Ascending aorta (tissue), 2 donors: ENCODE measurements around the gene CRY2. TPM values are rescaled to one million over a fixed set of nuclear protein-coding genes. Genes with fewer than 3 reads are reported as not detected.

ENCODE experiments used
- DNase-seq, 2 donors: peaks; one replicate each; pipeline ENCODE4 v3.0.0-alpha.2; 2019; ENCODE audit warnings: low spot score in 2 of 2
- H3K27ac ChIP-seq, 2 donors: fragments of 200-600 bp; sonication (generic); one replicate each; pipeline ENCODE4 v1.5.1; 2016 to 2017; ENCODE audit warnings: mild to moderate bottlenecking in 1 of 2
- H3K27me3 ChIP-seq: fragments of 200-600 bp; sonication (generic); one replicate; pipeline ENCODE4 v1.5.1; 2017
- H3K36me3 ChIP-seq, 2 donors: fragments of 200-600 bp; sonication (generic); one replicate each; pipeline ENCODE4 v1.5.1; 2016
- H3K4me1 ChIP-seq, 2 donors: fragments of 200-600 bp; sonication (generic); one replicate each; pipeline ENCODE4 v1.5.1; 2016 to 2017; ENCODE audit warnings: mild to moderate bottlenecking in 1 of 2
- H3K4me3 ChIP-seq, 2 donors: fragments of 200-600 bp; sonication (generic); one replicate each; pipeline ENCODE4 v1.5.1; 2016 to 2017; ENCODE audit warnings: mild to moderate bottlenecking in 1 of 2
- H3K9me3 ChIP-seq, 2 donors: fragments of 200-600 bp; sonication (generic); one replicate each; pipeline ENCODE4 v1.5.1; 2016
- intact Hi-C: fragments of 100-400 bp; cut with DNase I; formaldehyde crosslinking; loops from one replicate; pipeline ENCODE4 v1.15.1; 2023
- total RNA-seq: library from RNA; depleted of rRNA; stranded (reverse); fragments of >200 nt; gene quantifications from one replicate; pipeline ENCODE4 v1.1.0, GENCODE V29; 2016
- TF ChIP-seq, protein P1 (sequence below), 3 experiments: fragments of 200-600 bp in 2 of 3; fragments of 450-650 bp in 1 of 3; sonication (generic) in 2 of 3; IDR thresholded peaks; one replicate each; pipeline ENCODE4 v1.5.1; 2016 to 2019; ENCODE audit warnings: antibody characterized with exemption in 3 of 3, mild to moderate bottlenecking in 1 of 3, moderate library complexity in 1 of 3

CRY2 gene
- total RNA-seq, 1 donor from 2014 or later, result 29.6 TPM

DNA sequence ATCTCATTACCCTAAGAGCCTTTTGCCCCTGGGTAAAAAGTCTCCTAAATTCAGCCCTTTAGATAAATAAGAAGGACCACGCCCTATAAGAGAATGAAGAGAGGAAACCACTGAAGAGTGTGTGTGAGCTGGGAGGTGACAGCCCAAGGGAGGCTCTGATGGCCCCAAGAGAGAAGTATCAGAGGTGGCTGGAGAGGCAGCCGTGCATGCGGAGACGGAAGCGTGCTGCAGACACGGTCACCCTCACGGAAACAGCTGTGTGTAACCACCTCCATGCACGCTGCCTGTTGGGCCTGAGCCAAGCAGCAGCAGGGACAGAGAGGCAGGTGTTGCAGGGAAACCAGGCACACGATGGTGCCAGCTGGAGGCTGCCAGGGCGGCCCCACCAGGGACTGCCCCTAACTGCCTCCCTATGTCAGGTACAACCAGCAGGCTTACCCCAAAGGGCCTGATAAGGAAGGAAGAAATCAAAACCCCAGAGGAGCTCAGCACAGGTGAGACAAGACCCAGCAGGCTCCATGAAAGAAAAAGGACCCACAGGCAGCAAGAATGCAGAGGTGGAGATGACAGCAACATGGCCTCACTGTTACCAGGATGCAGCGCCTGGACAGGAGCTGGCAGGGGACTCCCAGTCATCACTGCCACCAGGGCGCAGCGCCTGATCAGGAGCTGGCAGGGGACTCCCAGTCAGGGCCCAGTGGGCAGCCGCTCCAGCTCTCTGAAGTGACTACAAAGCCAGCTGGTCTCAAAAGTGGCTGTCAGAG, 82.9 kb downstream of the CRY2 start:
- peaks cover 29% of the 10 kb centered on the region in 2 donors for H3K36me3 ChIP-seq
- H3K4me3 ChIP-seq, result no peak overlapping the region
- H3K27me3 ChIP-seq, result no peaks in the 10 kb centered on the region

DNA sequence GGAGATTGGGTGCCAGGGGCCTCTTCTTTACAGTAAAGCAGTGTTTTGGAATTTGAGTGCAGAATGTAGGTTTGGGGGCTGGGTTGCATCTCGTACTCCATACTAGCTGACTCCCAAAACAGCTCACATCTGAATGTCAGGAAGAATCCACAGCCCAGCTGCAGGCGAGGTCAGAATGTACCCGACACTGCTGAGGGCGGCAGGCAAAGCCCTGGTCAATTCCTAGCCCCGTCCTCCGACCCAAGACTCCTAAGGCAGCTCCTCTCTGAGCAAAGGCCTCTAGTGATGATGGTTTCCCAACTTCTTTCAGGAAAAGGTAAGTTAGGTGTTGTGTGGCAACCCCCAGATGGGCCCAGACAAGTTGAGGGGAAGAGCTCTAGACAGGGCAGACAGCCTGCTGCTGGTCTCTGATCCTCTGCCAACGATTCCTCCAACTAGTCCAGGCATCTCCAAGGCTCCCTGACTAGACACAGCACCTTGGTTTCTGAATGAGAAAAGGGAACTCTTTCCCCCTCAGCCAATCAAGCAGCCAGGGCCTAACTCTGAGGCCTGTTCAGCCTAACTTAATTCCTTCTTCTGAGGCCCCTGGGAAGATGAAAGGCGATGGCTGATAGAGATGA, 83.8 kb downstream of the CRY2 start:
- DNase-seq, result no peak
- intact Hi-C loops, result no loop called here
- no peaks in the 10 kb centered on the region for H3K4me1 ChIP-seq
- H3K36me3 ChIP-seq, result peaks cover 38% of the 10 kb centered on the region in 2 donors
- no peak overlapping the region for H3K27ac ChIP-seq
- TF ChIP-seq, protein P1, sequence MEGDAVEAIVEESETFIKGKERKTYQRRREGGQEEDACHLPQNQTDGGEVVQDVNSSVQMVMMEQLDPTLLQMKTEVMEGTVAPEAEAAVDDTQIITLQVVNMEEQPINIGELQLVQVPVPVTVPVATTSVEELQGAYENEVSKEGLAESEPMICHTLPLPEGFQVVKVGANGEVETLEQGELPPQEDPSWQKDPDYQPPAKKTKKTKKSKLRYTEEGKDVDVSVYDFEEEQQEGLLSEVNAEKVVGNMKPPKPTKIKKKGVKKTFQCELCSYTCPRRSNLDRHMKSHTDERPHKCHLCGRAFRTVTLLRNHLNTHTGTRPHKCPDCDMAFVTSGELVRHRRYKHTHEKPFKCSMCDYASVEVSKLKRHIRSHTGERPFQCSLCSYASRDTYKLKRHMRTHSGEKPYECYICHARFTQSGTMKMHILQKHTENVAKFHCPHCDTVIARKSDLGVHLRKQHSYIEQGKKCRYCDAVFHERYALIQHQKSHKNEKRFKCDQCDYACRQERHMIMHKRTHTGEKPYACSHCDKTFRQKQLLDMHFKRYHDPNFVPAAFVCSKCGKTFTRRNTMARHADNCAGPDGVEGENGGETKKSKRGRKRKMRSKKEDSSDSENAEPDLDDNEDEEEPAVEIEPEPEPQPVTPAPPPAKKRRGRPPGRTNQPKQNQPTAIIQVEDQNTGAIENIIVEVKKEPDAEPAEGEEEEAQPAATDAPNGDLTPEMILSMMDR (IDR thresholded peaks at IDR 0.05), result no peak
- no peak overlapping the region for H3K4me3 ChIP-seq
- H3K27me3 ChIP-seq, result no peaks in the 10 kb centered on the region
- H3K9me3 ChIP-seq, result no peaks in the 10 kb centered on the region

More for the DNA sequence above, 82.9 kb downstream of the CRY2 start:
- H3K4me1 ChIP-seq, result no peaks in the 10 kb centered on the region
- TF ChIP-seq, protein P1 (IDR thresholded peaks at IDR 0.05), result no peak
- no peaks in the 10 kb centered on the region for H3K9me3 ChIP-seq
- intact Hi-C loops, result no loop called here
- H3K27ac ChIP-seq, result no peak overlapping the region
- no peak for DNase-seq

DNA sequence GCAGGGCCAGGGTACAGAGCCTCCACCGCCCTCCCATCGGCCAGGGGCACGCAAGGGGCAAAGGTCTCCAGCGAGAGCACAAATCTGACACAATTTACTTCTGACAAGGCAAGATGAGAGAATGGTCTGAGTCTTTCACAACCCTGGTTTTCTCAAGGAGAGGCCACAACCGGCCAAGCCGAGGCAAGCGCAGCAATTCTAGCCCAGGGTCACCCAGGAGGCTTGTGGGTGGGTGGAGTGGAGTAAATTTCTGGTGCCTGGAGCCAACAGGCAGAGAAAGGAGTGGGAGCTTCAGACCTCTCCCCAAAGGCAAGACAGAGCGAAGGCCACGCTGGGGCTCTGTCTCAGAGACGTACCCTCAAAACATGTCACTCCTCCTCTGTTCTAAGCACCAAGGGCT, 84.5 kb downstream of the CRY2 start:
- no peak overlapping the region for H3K27ac ChIP-seq
- TF ChIP-seq, protein P1 (IDR thresholded peaks at IDR 0.05), result no peak
- no peaks in the 10 kb centered on the region for H3K9me3 ChIP-seq
- H3K36me3 ChIP-seq, result peaks cover 38 to 44% of the 10 kb centered on the region in 2 donors
- H3K4me3 ChIP-seq, result no peak overlapping the region
- H3K27me3 ChIP-seq, result no peaks in the 10 kb centered on the region
- no peak for DNase-seq
- no peaks in the 10 kb centered on the region for H3K4me1 ChIP-seq
- intact Hi-C loops, result no loop called here

DNA sequence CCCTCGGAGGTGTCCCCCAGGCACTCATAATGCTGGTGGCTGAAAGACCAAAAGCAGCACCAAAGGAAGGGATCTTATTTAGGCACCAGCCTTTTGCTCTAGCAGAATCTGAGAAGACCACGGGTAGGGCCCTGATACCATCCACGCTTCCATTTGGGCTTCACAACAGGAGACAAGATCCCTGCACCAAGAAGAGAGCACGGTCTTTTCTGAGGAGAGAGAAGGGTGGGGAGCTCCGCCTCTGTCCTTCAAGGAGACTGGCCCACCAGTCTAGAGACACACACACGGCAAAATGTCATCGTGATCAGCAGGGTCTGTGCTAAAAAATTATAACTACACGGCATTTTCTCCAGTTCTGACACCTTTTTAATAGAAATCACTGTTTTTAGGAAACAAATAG, 84.9 kb downstream of the CRY2 start:
- DNase-seq, result no peak
- Histone ChIP-seq H3K27me3 (no peaks in the 10 kb centered on the region), H3K9me3 (no peaks in the 10 kb centered on the region), H3K36me3 (peaks cover 38 to 48% of the 10 kb centered on the region in 2 donors), H3K27ac (no peak overlapping the region), H3K4me1 (no peaks in the 10 kb centered on the region), H3K4me3 (no peak overlapping the region)
- intact Hi-C loops, result no loop called here
- TF ChIP-seq, protein P1 (IDR thresholded peaks at IDR 0.05), result no peak

Other genes with a start within 250 kb of the CRY2 start
- 40.2 TPM for gene CHST1, start 181.9 kb upstream of the CRY2 start, total RNA-seq
- 47.7 TPM for gene SLC35C1, start 42.3 kb upstream of the CRY2 start, total RNA-seq
- gene MAPK8IP1, start 38.2 kb downstream of the CRY2 start, total RNA-seq, result 6.0 TPM
- not detected for gene FREY1, start 59.8 kb downstream of the CRY2 start, total RNA-seq
- gene PEX16, start 70.4 kb downstream of the CRY2 start, total RNA-seq, result 77.9 TPM
- gene LARGE2, start 75.2 kb downstream of the CRY2 start, total RNA-seq, result not detected